Panc1 (cell line): ENCODE results near the gene ELOB. TPM values are rescaled to one million over a fixed set of nuclear protein-coding genes. Genes with fewer than 3 reads are reported as not detected.

Experiments used
- ATAC-seq: fragments of 200-7000 bp; cut with Tn5 transposase; 2 replicates; pipeline ENCODE4 v1.9.1; 2020; ENCODE audit warnings: mild to moderate bottlenecking, moderate library complexity
- BruUV-seq: library from RNA; stranded (reverse); fragments of 400-500 nt; replicated peaks from 2 replicates; lab custom pipeline; 2021; lab: Mats Ljungman, UMichigan
- CTCF ChIA-PET: fragments of 300-600 bp; sonication (Branson Sonifier 250); formaldehyde crosslinking; loops from one replicate; lab custom pipeline; 2022; ENCODE audit warnings: antibody characterized with exemption; lab: Charles Lee
- POLR2A ChIA-PET: fragments of 300-600 bp; sonication (Branson Sonifier 250); formaldehyde crosslinking; loops from one replicate; lab custom pipeline; 2022; ENCODE audit warnings: antibody characterized with exemption; lab: Charles Lee
- DNase-seq: peaks from one replicate; pipeline ENCODE4 v3.0.0-alpha.2; 2010; ENCODE audit warnings: low read depth, low spot score
- H3K27ac ChIP-seq: 2 replicates; pipeline ENCODE4 v1.5.1; 2011; ENCODE audit warnings: mild to moderate bottlenecking, low read length, inconsistent platforms
- H3K27me3 ChIP-seq: fragments of 200-500 bp; sonication (Bioruptor generic); 2 replicates; pipeline ENCODE4 v1.6.0; 2014; ENCODE audit warnings: low read length, inconsistent platforms; ENCODE audit not compliant: control insufficient read depth, insufficient read depth
- H3K36me3 ChIP-seq: fragments of 200-500 bp; sonication (Bioruptor generic); 2 replicates; pipeline ENCODE4 v1.5.1; 2014; ENCODE audit warnings: inconsistent platforms, mild to moderate bottlenecking, low read length, moderate library complexity; ENCODE audit not compliant: control insufficient read depth, insufficient read depth
- H3K4me1 ChIP-seq: 2 replicates; pipeline ENCODE4 v1.5.1; 2011; ENCODE audit warnings: inconsistent platforms, mild to moderate bottlenecking, low read length, moderate library complexity; ENCODE audit not compliant: control insufficient read depth, insufficient read depth
- H3K4me3 ChIP-seq, 2 experiments: 2 replicates each; pipeline ENCODE4 v1.5.1; 2011 to 2012; ENCODE audit warnings: low read depth in 2 of 2, low read length in 2 of 2, mild to moderate bottlenecking in 2 of 2, inconsistent platforms in 1 of 2, moderate library complexity in 1 of 2
- H3K9me3 ChIP-seq: fragments of 200-500 bp; sonication (Bioruptor generic); 2 replicates; pipeline ENCODE4 v1.5.1; 2014; ENCODE audit warnings: low read depth, mild to moderate bottlenecking, inconsistent platforms, low read length, moderate library complexity; ENCODE audit not compliant: control insufficient read depth, insufficient read depth
- POLR2AphosphoS5 ChIP-seq: IDR thresholded peaks from 2 replicates; pipeline ENCODE4 v1.6.1; 2012; ENCODE audit warnings: mild to moderate bottlenecking, low read depth, low read length, moderate library complexity
- SIN3A ChIP-seq: IDR thresholded peaks from 2 replicates; pipeline ENCODE4 v1.6.1; 2012; ENCODE audit warnings: low read depth, mild to moderate bottlenecking, low read length, moderate library complexity, borderline replicate concordance; ENCODE audit not compliant: insufficient read depth
- TCF7L2 ChIP-seq: IDR thresholded peaks from 2 replicates; pipeline ENCODE4 v1.6.1; 2011; ENCODE audit warnings: mild to moderate bottlenecking, low read depth, low read length, inconsistent platforms
- in situ Hi-C: cut with HindIII; loops from 2 replicates; pipeline ENCODE4 v1.10.0; 2016; ENCODE audit warnings: low sequenced_read_pairs, low pct_unique_long_range_greater_than_20kb
- intact Hi-C: fragments of 100-400 bp; cut with micrococcal nuclease; formaldehyde crosslinking; loops from one replicate; pipeline ENCODE4 v1.10.0; 2022; ENCODE audit not compliant: unreplicated experiment
- total RNA-seq: library from RNA; stranded (reverse); gene quantifications from one replicate; pipeline ENCODE4 v1.2.1, GENCODE V29; 2021; ENCODE audit not compliant: unreplicated experiment
- TF ChIP-seq, protein P1 (sequence below): fragments of 450-650 bp; IDR thresholded peaks from 2 replicates; pipeline ENCODE4 v1.5.1; 2017; ENCODE audit warnings: mild to moderate bottlenecking
- TF ChIP-seq, protein P2 (sequence below), 2 experiments: IDR thresholded peaks; 2 replicates each; pipeline ENCODE4 v1.6.1; 2011 to 2012; ENCODE audit warnings: low read depth in 2 of 2, control low read depth in 1 of 2, low read length in 1 of 2, mild to moderate bottlenecking in 1 of 2, moderate library complexity in 1 of 2; ENCODE audit not compliant: insufficient read depth in 1 of 2

ELOB gene
- total RNA-seq, 1 experiment from 2014 or later, result 642 TPM

DNA sequence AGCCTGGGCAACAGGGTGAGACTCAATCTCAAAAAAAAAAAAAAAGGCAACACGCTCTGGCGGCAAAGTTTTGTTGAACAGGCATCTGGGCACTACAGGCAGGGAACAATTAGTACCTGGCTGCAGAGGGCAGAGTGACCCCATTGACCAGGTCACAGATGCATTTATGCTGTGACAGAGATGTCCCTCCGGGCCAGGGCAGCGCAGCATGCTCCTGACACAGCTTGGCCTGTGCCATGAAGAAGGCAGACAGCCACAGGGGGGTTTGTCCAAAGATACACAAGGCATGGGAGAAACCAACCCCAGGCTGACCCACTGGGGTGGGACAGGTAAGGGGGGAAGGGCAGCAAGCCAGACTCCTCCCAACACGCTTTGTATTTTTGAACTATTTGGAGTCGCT is 32.4 kb downstream of the ELOB start:
- ChIA-PET CTCF (no interaction called here), POLR2A (interaction anchor here (0.7 kb wide), 1 partner anchor 17 kb away, joined by 3 read pairs; no protein-coding TSS in a partner anchor)
- in situ Hi-C loops, result no loop called here
- Histone ChIP-seq H3K27me3 (no peaks in the 10 kb centered on the region), H3K36me3 (no peaks in the 10 kb centered on the region), H3K4me3 (no peak overlapping the region), H3K27ac (no peak overlapping the region), H3K4me1 (no peaks in the 10 kb centered on the region), H3K9me3 (no peaks in the 10 kb centered on the region)
- intact Hi-C loops, result no loop called here
- DNase-seq, result no peak
- ATAC-seq, result no peak
- no TSS peak for BruUV-seq
- TF ChIP-seq, protein P1, sequence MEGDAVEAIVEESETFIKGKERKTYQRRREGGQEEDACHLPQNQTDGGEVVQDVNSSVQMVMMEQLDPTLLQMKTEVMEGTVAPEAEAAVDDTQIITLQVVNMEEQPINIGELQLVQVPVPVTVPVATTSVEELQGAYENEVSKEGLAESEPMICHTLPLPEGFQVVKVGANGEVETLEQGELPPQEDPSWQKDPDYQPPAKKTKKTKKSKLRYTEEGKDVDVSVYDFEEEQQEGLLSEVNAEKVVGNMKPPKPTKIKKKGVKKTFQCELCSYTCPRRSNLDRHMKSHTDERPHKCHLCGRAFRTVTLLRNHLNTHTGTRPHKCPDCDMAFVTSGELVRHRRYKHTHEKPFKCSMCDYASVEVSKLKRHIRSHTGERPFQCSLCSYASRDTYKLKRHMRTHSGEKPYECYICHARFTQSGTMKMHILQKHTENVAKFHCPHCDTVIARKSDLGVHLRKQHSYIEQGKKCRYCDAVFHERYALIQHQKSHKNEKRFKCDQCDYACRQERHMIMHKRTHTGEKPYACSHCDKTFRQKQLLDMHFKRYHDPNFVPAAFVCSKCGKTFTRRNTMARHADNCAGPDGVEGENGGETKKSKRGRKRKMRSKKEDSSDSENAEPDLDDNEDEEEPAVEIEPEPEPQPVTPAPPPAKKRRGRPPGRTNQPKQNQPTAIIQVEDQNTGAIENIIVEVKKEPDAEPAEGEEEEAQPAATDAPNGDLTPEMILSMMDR, result no peak
- TF ChIP-seq TCF7L2 (no peak), POLR2AphosphoS5 (no peak)
- TF ChIP-seq, protein P2, sequence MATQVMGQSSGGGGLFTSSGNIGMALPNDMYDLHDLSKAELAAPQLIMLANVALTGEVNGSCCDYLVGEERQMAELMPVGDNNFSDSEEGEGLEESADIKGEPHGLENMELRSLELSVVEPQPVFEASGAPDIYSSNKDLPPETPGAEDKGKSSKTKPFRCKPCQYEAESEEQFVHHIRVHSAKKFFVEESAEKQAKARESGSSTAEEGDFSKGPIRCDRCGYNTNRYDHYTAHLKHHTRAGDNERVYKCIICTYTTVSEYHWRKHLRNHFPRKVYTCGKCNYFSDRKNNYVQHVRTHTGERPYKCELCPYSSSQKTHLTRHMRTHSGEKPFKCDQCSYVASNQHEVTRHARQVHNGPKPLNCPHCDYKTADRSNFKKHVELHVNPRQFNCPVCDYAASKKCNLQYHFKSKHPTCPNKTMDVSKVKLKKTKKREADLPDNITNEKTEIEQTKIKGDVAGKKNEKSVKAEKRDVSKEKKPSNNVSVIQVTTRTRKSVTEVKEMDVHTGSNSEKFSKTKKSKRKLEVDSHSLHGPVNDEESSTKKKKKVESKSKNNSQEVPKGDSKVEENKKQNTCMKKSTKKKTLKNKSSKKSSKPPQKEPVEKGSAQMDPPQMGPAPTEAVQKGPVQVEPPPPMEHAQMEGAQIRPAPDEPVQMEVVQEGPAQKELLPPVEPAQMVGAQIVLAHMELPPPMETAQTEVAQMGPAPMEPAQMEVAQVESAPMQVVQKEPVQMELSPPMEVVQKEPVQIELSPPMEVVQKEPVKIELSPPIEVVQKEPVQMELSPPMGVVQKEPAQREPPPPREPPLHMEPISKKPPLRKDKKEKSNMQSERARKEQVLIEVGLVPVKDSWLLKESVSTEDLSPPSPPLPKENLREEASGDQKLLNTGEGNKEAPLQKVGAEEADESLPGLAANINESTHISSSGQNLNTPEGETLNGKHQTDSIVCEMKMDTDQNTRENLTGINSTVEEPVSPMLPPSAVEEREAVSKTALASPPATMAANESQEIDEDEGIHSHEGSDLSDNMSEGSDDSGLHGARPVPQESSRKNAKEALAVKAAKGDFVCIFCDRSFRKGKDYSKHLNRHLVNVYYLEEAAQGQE (IDR thresholded peaks at IDR 0.05; ENCODE audit: insufficient read depth in 1 of 2, low read depth in 2 of 2, low read length in 1 of 2), result no peak

DNA sequence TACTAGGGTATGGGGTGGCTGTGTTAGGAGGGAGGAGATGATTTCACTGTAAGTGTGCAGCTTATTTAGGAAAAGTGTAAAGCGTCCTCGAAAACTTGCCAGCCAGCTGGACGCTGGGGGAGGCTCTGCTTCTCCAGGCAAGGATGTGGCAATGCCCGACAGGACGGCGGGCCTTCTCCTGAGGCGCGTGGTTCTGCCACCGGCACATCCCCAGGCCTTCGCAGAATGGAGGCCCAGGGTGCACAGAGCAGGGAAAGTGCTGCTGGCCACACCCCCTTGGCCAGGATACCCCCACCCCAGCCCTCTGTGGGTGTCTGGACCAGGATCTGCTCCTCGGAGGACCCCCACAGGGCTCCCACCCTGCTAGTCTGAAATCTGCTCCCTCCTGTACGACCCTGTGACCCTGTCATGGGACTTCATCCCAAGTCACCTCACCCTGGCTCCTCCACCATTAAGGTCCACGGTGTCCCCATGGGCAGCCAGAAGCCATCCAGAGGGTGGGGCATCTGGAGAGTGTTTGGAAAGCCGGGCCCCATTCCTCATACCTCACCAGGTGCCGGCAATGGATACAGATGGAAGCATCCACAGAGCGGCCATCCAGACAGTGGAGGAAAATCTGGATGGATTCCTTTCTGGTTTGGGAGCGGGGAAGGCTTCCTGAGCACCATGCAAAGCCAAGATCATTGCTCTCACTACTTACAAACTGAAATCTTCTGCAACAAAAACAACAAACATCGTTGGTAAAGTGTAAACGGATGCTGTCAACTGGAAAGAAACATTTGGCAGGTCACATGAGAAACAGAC is 33.9 kb downstream of the ELOB start:
- ChIA-PET POLR2A (no interaction called here), CTCF (no interaction called here)
- no TSS peak for BruUV-seq
- Histone ChIP-seq H3K27ac (no peak overlapping the region), H3K9me3 (no peaks in the 10 kb centered on the region), H3K4me1 (peaks cover 6% of the 10 kb centered on the region), H3K36me3 (no peaks in the 10 kb centered on the region), H3K4me3 (no peak overlapping the region), H3K27me3 (no peaks in the 10 kb centered on the region)
- ATAC-seq (no peak), DNase-seq (no peak)
- TF ChIP-seq POLR2AphosphoS5, result no peak
- TF ChIP-seq SIN3A, result no peak
- TF ChIP-seq TCF7L2, result no peak
- TF ChIP-seq, protein P2 (IDR thresholded peaks at IDR 0.05; ENCODE audit: insufficient read depth in 1 of 2, low read depth in 2 of 2, low read length in 1 of 2), result no peak
- TF ChIP-seq, protein P1, result no peak
- in situ Hi-C loops (no loop called here), intact Hi-C loops (no loop called here)
